ENCODE data around the gene HPS5.

Gene HPS5

GRCh38 chr11:18235394-18236334 is 86.3 kb downstream of the HPS5 start:
- no peak for DNase-seq

GRCh38 chr11:18233912-18234311 is 88.0 kb downstream of the HPS5 start:
- DNase-seq, result no peak

- DNase-seq, result no peak
These were observed 91.1 kb downstream of the HPS5 start for GRCh38 chr11:18230859-18231258.

- no peak for DNase-seq
These were observed 92.4 kb downstream of the HPS5 start for GRCh38 chr11:18229501-18229900.

Data from kidney glomerular epithelial cell (primary cell).